PC-3 (cell line): ENCODE results near the gene CNTN4. TPM values are rescaled to one million over a fixed set of nuclear protein-coding genes. Genes with fewer than 3 reads are reported as not detected.

Source experiments
- ATAC-seq: fragments of 200-7000 bp; cut with Tn5 transposase; 2 replicates; pipeline ENCODE4 v1.9.1; 2020; ENCODE audit warnings: mild to moderate bottlenecking, moderate library complexity
- BruUV-seq: library from RNA; stranded (reverse); fragments of 400-500 nt; replicated peaks from 2 replicates; lab custom pipeline; 2021; lab: Mats Ljungman, UMichigan
- CTCF ChIA-PET: fragments of 300-600 bp; sonication (Branson Sonifier 250); formaldehyde crosslinking; loops from one replicate; lab custom pipeline; 2022; ENCODE audit warnings: antibody characterized with exemption; lab: Charles Lee
- POLR2A ChIA-PET: fragments of 300-600 bp; sonication (Branson Sonifier 250); formaldehyde crosslinking; loops from one replicate; lab custom pipeline; 2022; ENCODE audit warnings: antibody characterized with exemption; ENCODE audit not compliant: unreplicated experiment; lab: Charles Lee
- DNase-seq: peaks from one replicate; pipeline ENCODE4 v3.0.0-alpha.2; 2015
- H2AFZ ChIP-seq: fragments of 300-600 bp; sonication (generic); 2 replicates; pipeline ENCODE4 v1.6.0; 2016; ENCODE audit warnings: antibody characterized with exemption, low read length
- H3F3A ChIP-seq: fragments of 300-600 bp; sonication (generic); one replicate; pipeline ENCODE4 v1.6.0; 2017; ENCODE audit warnings: antibody characterized with exemption, low read length, control low read depth, mild to moderate bottlenecking; ENCODE audit not compliant: unreplicated experiment
- H3K27ac ChIP-seq: fragments of 300-600 bp; sonication (generic); 2 replicates; pipeline ENCODE4 v1.5.1; 2016; ENCODE audit warnings: mild to moderate bottlenecking, low read length
- H3K27me3 ChIP-seq: fragments of 300-600 bp; sonication (generic); 2 replicates; pipeline ENCODE4 v1.6.1; 2016; ENCODE audit warnings: low read length, mixed read lengths
- H3K36me3 ChIP-seq: fragments of 300-600 bp; sonication (generic); 2 replicates; pipeline ENCODE4 v1.6.1; 2016; ENCODE audit warnings: low read depth, mixed run types, low read length, mixed read lengths
- H3K4me1 ChIP-seq: fragments of 300-600 bp; sonication (generic); 2 replicates; pipeline ENCODE4 v1.5.1; 2016; ENCODE audit warnings: low read length; ENCODE audit not compliant: insufficient read depth
- H3K4me2 ChIP-seq: fragments of 300-600 bp; sonication (generic); 2 replicates; pipeline ENCODE4 v1.6.0; 2016; ENCODE audit warnings: low read length
- H3K4me3 ChIP-seq: fragments of 300-600 bp; sonication (generic); 2 replicates; pipeline ENCODE4 v1.5.1; 2016; ENCODE audit warnings: mild to moderate bottlenecking, low read length, mixed read lengths
- H3K79me2 ChIP-seq: fragments of 300-600 bp; sonication (generic); 2 replicates; pipeline ENCODE4 v1.6.1; 2017; ENCODE audit warnings: low read length, mixed read lengths
- H3K9ac ChIP-seq: fragments of 300-600 bp; sonication (generic); 2 replicates; pipeline ENCODE4 v1.6.0; 2016; ENCODE audit warnings: mild to moderate bottlenecking, low read length
- H3K9me2 ChIP-seq: fragments of 300-600 bp; sonication (generic); replicated peaks from 2 replicates; pipeline ENCODE4 v1.6.1; 2016; ENCODE audit warnings: mixed run types, low read length, mixed read lengths
- H3K9me3 ChIP-seq: fragments of 300-600 bp; sonication (generic); 2 replicates; pipeline ENCODE4 v1.6.1; 2016; ENCODE audit warnings: low read length, mixed read lengths
- H4K20me1 ChIP-seq: fragments of 300-600 bp; sonication (generic); 2 replicates; pipeline ENCODE4 v1.6.1; 2016; ENCODE audit warnings: low read length, mixed read lengths
- EZH2 ChIP-seq: fragments of 300-600 bp; sonication (generic); IDR thresholded peaks from one replicate; pipeline ENCODE4 v1.6.1; 2017; ENCODE audit warnings: antibody characterized with exemption, mild to moderate bottlenecking, low read length; ENCODE audit not compliant: unreplicated experiment
- EZH2phosphoT487 ChIP-seq: fragments of 300-600 bp; sonication (generic); IDR thresholded peaks from 2 replicates; pipeline ENCODE4 v1.6.1; 2018; ENCODE audit warnings: mild to moderate bottlenecking, antibody characterized with exemption, low read length, borderline replicate concordance
- intact Hi-C: fragments of 100-400 bp; cut with micrococcal nuclease; formaldehyde crosslinking; loops from 2 replicates; pipeline ENCODE4 v1.9.0; 2023
- total RNA-seq: library from RNA; depleted of rRNA; stranded (reverse); fragments of >200 nt; gene quantifications from 2 replicates; pipeline ENCODE4 v1.2.3, GENCODE V29; 2014
- TF ChIP-seq, protein P1 (sequence below): fragments of 300-600 bp; sonication (generic); conservative IDR thresholded peaks from 2 replicates; pipeline ENCODE4 v1.5.1; 2017; ENCODE audit warnings: antibody characterized with exemption, low read depth, mild to moderate bottlenecking, low read length

CNTN4 gene
- total RNA-seq, 1 experiment from 2014 or later, result not detected

GRCh38 chr3:2415083-2415482 is 316.4 kb downstream of the CNTN4 start:
- ATAC-seq (no peak), DNase-seq (no peak)
- Histone ChIP-seq H3K9me2 (no peaks in the 10 kb centered on the region), H3K4me1 (no peaks in the 10 kb centered on the region), H3K9ac (no peak overlapping the region), H2AFZ (no peak overlapping the region), H3K27ac (no peak overlapping the region), H4K20me1 (no peaks in the 10 kb centered on the region), H3K9me3 (peaks cover 33% of the 10 kb centered on the region), H3K4me3 (no peak overlapping the region), H3K27me3 (no peaks in the 10 kb centered on the region), H3F3A (no peaks in the 10 kb centered on the region), H3K79me2 (no peaks in the 10 kb centered on the region), H3K4me2 (no peak overlapping the region), H3K36me3 (no peaks in the 10 kb centered on the region)
- CTCF ChIA-PET, result no interaction called here
- intact Hi-C loops, result no loop called here
- TF ChIP-seq EZH2 (no peak), EZH2phosphoT487 (no peak)
- TF ChIP-seq, protein P1, sequence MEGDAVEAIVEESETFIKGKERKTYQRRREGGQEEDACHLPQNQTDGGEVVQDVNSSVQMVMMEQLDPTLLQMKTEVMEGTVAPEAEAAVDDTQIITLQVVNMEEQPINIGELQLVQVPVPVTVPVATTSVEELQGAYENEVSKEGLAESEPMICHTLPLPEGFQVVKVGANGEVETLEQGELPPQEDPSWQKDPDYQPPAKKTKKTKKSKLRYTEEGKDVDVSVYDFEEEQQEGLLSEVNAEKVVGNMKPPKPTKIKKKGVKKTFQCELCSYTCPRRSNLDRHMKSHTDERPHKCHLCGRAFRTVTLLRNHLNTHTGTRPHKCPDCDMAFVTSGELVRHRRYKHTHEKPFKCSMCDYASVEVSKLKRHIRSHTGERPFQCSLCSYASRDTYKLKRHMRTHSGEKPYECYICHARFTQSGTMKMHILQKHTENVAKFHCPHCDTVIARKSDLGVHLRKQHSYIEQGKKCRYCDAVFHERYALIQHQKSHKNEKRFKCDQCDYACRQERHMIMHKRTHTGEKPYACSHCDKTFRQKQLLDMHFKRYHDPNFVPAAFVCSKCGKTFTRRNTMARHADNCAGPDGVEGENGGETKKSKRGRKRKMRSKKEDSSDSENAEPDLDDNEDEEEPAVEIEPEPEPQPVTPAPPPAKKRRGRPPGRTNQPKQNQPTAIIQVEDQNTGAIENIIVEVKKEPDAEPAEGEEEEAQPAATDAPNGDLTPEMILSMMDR, result no peak
- BruUV-seq, result no TSS peak
- POLR2A ChIA-PET, result no interaction called here

DNA sequence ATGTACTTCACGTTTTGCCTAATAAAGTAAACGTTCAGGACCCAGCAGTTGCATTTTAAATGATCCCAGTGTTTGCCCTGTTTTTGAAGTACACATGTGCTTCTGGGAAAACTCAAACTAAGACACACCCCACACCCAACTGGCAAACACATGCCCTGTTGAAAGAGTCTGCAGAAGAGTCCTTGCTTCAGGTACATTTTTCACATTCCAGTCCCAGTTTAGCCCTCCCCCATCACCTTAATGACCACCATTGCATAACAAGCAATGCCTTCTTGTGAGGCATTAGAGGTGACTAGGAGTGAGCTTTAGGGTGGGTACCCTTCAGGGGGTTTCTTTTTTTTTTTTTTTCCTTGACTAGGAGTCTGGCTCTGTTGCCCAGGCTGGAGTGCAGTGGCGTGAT is 322.3 kb downstream of the CNTN4 start:
- intact Hi-C loops, result no loop called here

DNA sequence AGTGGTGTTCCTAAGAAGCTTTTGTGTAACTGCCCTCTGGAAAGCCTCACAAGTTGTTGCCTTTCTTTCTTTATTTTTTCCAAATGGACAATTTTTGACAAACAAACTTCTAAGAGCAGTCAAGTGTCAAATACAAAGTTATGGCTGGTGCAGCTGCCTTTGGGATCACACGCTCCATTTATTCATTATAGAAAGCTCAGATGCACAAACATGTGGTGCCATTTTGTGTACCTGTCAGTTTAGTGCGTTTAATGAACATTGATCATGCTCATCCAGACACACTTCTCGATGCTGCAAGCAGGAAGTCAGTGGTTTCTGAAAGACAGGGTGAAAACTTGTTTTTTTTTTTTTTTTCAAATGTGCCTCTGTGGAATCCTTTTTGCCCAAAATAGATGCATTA is 324.5 kb downstream of the CNTN4 start:
- POLR2A ChIA-PET, result no interaction called here

More for the DNA sequence above, 322.3 kb downstream of the CNTN4 start:
- DNase-seq (no peak), ATAC-seq (no peak)
- no peaks in the 10 kb centered on the region for H3K36me3 ChIP-seq
- TF ChIP-seq EZH2phosphoT487, result no peak
- TF ChIP-seq EZH2, result no peak
- no peak overlapping the region for H2AFZ ChIP-seq
- H3K27me3 ChIP-seq, result no peaks in the 10 kb centered on the region
- no TSS peak for BruUV-seq
- no peak overlapping the region for H3K9ac ChIP-seq
- ChIA-PET POLR2A (no interaction called here), CTCF (no interaction called here)
- H3K4me2 ChIP-seq, result no peak overlapping the region
- no peaks in the 10 kb centered on the region for H3K9me2 ChIP-seq
- H3K9me3 ChIP-seq, result peaks cover 13% of the 10 kb centered on the region; the same call in 1 of the 2 replicates
- H3K4me1 ChIP-seq, result no peaks in the 10 kb centered on the region
- H3K27ac ChIP-seq, result no peak overlapping the region
- no peaks in the 10 kb centered on the region for H3K79me2 ChIP-seq
- no peaks in the 10 kb centered on the region for H3F3A ChIP-seq
- H3K4me3 ChIP-seq, result no peak overlapping the region
- no peaks in the 10 kb centered on the region for H4K20me1 ChIP-seq

More for the DNA sequence above, 324.5 kb downstream of the CNTN4 start:
- no peaks in the 10 kb centered on the region for H4K20me1 ChIP-seq
- no peak overlapping the region for H3K9ac ChIP-seq
- CTCF ChIA-PET, result no interaction called here
- H3K79me2 ChIP-seq, result no peaks in the 10 kb centered on the region
- no peaks in the 10 kb centered on the region for H3F3A ChIP-seq
- no peak overlapping the region for H3K4me3 ChIP-seq
- no peaks in the 10 kb centered on the region for H3K27me3 ChIP-seq
- intact Hi-C loops, result no loop called here
- H3K9me3 ChIP-seq, result peaks cover 13% of the 10 kb centered on the region; the same call in 1 of the 2 replicates
- H3K9me2 ChIP-seq, result no peaks in the 10 kb centered on the region
- H3K4me1 ChIP-seq, result no peaks in the 10 kb centered on the region
- no peak overlapping the region for H3K27ac ChIP-seq
- TF ChIP-seq, protein P1, result no peak
- TF ChIP-seq EZH2phosphoT487 (no peak), EZH2 (no peak)
- DNase-seq (no peak), ATAC-seq (no peak)
- BruUV-seq, result no TSS peak
- no peak overlapping the region for H3K4me2 ChIP-seq
- no peaks in the 10 kb centered on the region for H3K36me3 ChIP-seq
- H2AFZ ChIP-seq, result no peak overlapping the region
